Bone marrow (tissue), 2 donors: Measurements from ENCODE around the gene DNAH5.
"Not testable (repeated sequence)": the region's sequence is repeated elsewhere in the genome, so short reads cannot be mapped to it uniquely, and the experiment has no call there.

Source experiments
- DNase-seq, 2 donors: peaks; one replicate each; lab custom pipeline; 2025; lab: John Stamatoyannopoulos, UW

DNAH5 gene

GRCh38 chr5:13944560-13945199 lies at the start of gene DNAH5:
TSS of gene DNAH5 (minus strand) at chr5:13944688. CDS start at chr5:13944438, 250 bp downstream.
- no peak for DNase-seq

GRCh38 chr5:13993926-13994325 lies 49.4 kb upstream of the DNAH5 start:
- no peak for DNase-seq

- no peak for DNase-seq
These were observed 48.3 kb upstream of the DNAH5 start for GRCh38 chr5:13992795-13993194.

GRCh38 chr5:13991365-13991764 lies 46.9 kb upstream of the DNAH5 start:
- DNase-seq, result no peak

- DNase-seq, result no peak
These were observed 46.4 kb upstream of the DNAH5 start for GRCh38 chr5:13990896-13991295.

- no peak for DNase-seq
These were observed 45.3 kb upstream of the DNAH5 start for GRCh38 chr5:13989832-13990231.

- peak in 1 of 2 donors; percentile 53 for DNase-seq
These were observed 43.5 kb upstream of the DNAH5 start for GRCh38 chr5:13987843-13988464.

GRCh38 chr5:13985731-13986418 lies 41.4 kb upstream of the DNAH5 start:
- DNase-seq, result no peak

GRCh38 chr5:13984888-13985287 lies 40.4 kb upstream of the DNAH5 start:
- not testable (repeated sequence) for DNase-seq

- no peak for DNase-seq
These were observed 32.7 kb upstream of the DNAH5 start for GRCh38 chr5:13976867-13977830.

GRCh38 chr5:13976223-13976622 lies 31.7 kb upstream of the DNAH5 start:
- DNase-seq, result no peak

GRCh38 chr5:13975246-13975645 lies 30.8 kb upstream of the DNAH5 start:
- no peak for DNase-seq

- DNase-seq, result no peak
These were observed 29.2 kb upstream of the DNAH5 start for GRCh38 chr5:13973724-13974123.

- no peak for DNase-seq
These were observed 27.5 kb upstream of the DNAH5 start for GRCh38 chr5:13972029-13972428.

- DNase-seq, result no peak
These were observed 12.7 kb upstream of the DNAH5 start for GRCh38 chr5:13957032-13957645.

GRCh38 chr5:13956471-13956870 lies 12.0 kb upstream of the DNAH5 start:
- no peak for DNase-seq

- DNase-seq, result no peak
These were observed 11.4 kb upstream of the DNAH5 start for GRCh38 chr5:13955896-13956295.

GRCh38 chr5:13946111-13946510 lies 1.6 kb upstream of the DNAH5 start:
- no peak for DNase-seq

- DNase-seq, result no peak
These were observed 783 bp upstream of the DNAH5 start for GRCh38 chr5:13945271-13945670.

- DNase-seq, result no peak
These were observed 812 bp downstream of the DNAH5 start for GRCh38 chr5:13943676-13944075.

GRCh38 chr5:13941468-13941867 lies 3.0 kb downstream of the DNAH5 start:
- DNase-seq, result no peak

GRCh38 chr5:13939638-13940037 lies 4.8 kb downstream of the DNAH5 start:
- DNase-seq, result no peak
